Measurements from ENCODE around the gene PAPOLB.

- no peak for TF ChIP-seq CTCF (IDR thresholded peaks at IDR 0.05)
- no peak for TF ChIP-seq POLR2A (IDR thresholded peaks at IDR 0.05)
- TF ChIP-seq EP300 (IDR thresholded peaks at IDR 0.05): no peak
- no peak for TF ChIP-seq POLR2AphosphoS5 (IDR thresholded peaks at IDR 0.05)
Observed at GRCh38 chr7:4885317-4885807, 23.5 kb upstream of the PAPOLB start.

All from suprapubic skin (tissue), 4 donors.